Mesendoderm (in vitro differentiated cells): ENCODE data around the gene CHCHD6.

Experiments used
- DNase-seq: peaks from one replicate; pipeline ENCODE4 v3.0.0; 2013
- H2AK5ac ChIP-seq: 2 replicates; pipeline ENCODE4 v1.6.1; 2013; ENCODE audit warnings: low read length, inconsistent platforms
- H2BK120ac ChIP-seq: 2 replicates; pipeline ENCODE4 v1.6.1; 2013; ENCODE audit warnings: low read depth, mild to moderate bottlenecking, low read length, moderate library complexity, mixed read lengths
- H2BK15ac ChIP-seq: replicated peaks from 2 replicates; pipeline ENCODE4 v1.6.1; 2013; ENCODE audit warnings: low read depth, mild to moderate bottlenecking, moderate library complexity
- H2BK5ac ChIP-seq: 2 replicates; pipeline ENCODE4 v1.6.1; 2013; ENCODE audit warnings: low read length, inconsistent platforms
- H3K18ac ChIP-seq: 2 replicates; pipeline ENCODE4 v1.6.1; 2013; ENCODE audit warnings: mild to moderate bottlenecking, low read length, mixed read lengths
- H3K23ac ChIP-seq: one replicate; pipeline ENCODE4 v1.6.1; 2013; ENCODE audit warnings: low read length
- H3K27ac ChIP-seq: 2 replicates; pipeline ENCODE4 v1.5.1; 2013; ENCODE audit warnings: low read depth, mild to moderate bottlenecking, inconsistent platforms, low read length, moderate library complexity
- H3K27me3 ChIP-seq: 2 replicates; pipeline ENCODE4 v1.6.1; 2013; ENCODE audit warnings: low read length, control low read depth, mild to moderate bottlenecking, inconsistent platforms; ENCODE audit not compliant: insufficient read depth, poor library complexity
- H3K36me3 ChIP-seq: 2 replicates; pipeline ENCODE4 v1.6.1; 2013; ENCODE audit warnings: low read length, inconsistent platforms; ENCODE audit not compliant: control insufficient read depth, insufficient read depth
- H3K4ac ChIP-seq: one replicate; pipeline ENCODE4 v1.6.1; 2013; ENCODE audit warnings: low read depth, mild to moderate bottlenecking, low read length, moderate library complexity
- H3K4me1 ChIP-seq: 2 replicates; pipeline ENCODE4 v1.6.1; 2013; ENCODE audit warnings: low read depth, low read length, inconsistent platforms; ENCODE audit not compliant: control insufficient read depth
- H3K4me2 ChIP-seq: 2 replicates; pipeline ENCODE4 v1.6.1; 2013; ENCODE audit warnings: low read length
- H3K4me3 ChIP-seq: 2 replicates; pipeline ENCODE4 v1.5.1; 2013; ENCODE audit warnings: mild to moderate bottlenecking, low read length
- H3K56ac ChIP-seq: one replicate; pipeline ENCODE4 v1.6.1; 2013; ENCODE audit warnings: low read length
- H3K79me1 ChIP-seq: 2 replicates; pipeline ENCODE4 v1.6.1; 2013; ENCODE audit warnings: low read length, inconsistent platforms
- H3K79me2 ChIP-seq: 2 replicates; pipeline ENCODE4 v1.6.1; 2013; ENCODE audit warnings: mild to moderate bottlenecking, low read length; ENCODE audit not compliant: control insufficient read depth, insufficient read depth
- H3K9ac ChIP-seq: 2 replicates; pipeline ENCODE4 v1.6.1; 2013; ENCODE audit warnings: low read length, inconsistent platforms
- H4K5ac ChIP-seq: one replicate; pipeline ENCODE4 v1.6.1; 2013; ENCODE audit warnings: low read length
- H4K8ac ChIP-seq: one replicate; pipeline ENCODE4 v1.6.1; 2013; ENCODE audit warnings: low read depth, mild to moderate bottlenecking, control low read depth, low read length, moderate library complexity
- WGBS: extraction: QIAGEN DNeasy Blood & Tissue Kit; methylation state at CpG from one replicate; pipeline ENCODE4 v1.1.7; 2013; ENCODE audit warnings: low lambda C conversion rate, missing lambda C conversion rate; ENCODE audit not compliant: insufficient coverage; ENCODE audit errors: extremely low coverage; 5-methylcytosine and 5-hydroxymethylcytosine counted together

The CHCHD6 gene

DNA sequence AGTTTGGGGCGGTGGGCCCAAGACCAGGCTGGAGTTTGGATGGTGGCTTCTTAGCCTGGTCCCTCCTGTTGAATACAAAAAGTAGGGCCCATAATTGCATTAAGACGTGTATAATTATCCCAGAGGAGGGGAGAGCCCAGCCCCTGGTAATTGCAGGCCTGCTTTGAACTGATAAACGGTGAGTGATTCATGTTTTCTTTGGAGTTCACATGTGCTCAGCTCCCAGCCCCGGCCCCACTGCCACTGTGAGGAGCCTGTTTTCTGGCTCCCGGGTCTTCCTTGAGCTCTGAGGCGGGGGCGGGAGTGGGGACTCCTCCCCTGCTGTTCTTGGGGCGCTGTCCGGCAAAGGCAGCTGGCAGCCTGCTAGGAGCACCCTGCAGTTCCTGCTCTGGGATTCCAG lies 282.0 kb downstream of the CHCHD6 start:
- Histone ChIP-seq H3K56ac (no peak overlapping the region), H3K4me2 (no peak overlapping the region), H3K9ac (no peak overlapping the region), H4K8ac (no peak overlapping the region), H3K23ac (no peak overlapping the region), H2AK5ac (no peak overlapping the region), H3K79me2 (peaks cover 51% of the 10 kb centered on the region), H3K4me3 (no peak overlapping the region), H3K4ac (no peak overlapping the region), H3K27me3 (no peaks in the 10 kb centered on the region), H3K4me1 (no peaks in the 10 kb centered on the region), H2BK120ac (no peak overlapping the region), H3K18ac (no peak overlapping the region), H2BK5ac (no peak overlapping the region), H4K5ac (no peak overlapping the region), H2BK15ac (no peak overlapping the region), H3K36me3 (peaks cover 8% of the 10 kb centered on the region), H3K27ac (no peak overlapping the region), H3K79me1 (peaks cover 35% of the 10 kb centered on the region)
- WGBS, result no CpG with 5 or more reads among the region's 9 CpGs
- no peak for DNase-seq

DNA sequence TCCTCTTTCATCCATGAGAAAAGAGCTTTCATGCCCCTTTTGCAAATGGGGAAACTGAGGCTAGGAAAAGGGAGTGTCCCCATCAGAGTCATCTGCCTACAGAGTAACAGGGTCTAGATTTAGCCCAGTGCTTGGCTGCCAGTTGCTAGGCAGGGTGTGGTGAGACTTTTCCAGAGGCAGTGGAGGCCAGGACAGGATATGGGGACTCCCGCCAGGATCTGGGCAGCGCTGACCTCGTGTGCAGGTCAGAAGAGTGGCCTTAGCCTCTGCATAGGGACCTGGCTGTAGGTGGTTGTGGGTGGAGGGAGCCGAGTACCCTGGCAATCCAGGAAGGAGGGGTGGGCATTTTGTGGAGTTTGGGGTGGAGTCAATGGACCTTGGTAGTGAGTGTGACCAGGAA lies 283.1 kb downstream of the CHCHD6 start:
- no peak for DNase-seq
- Histone ChIP-seq H3K18ac (no peak overlapping the region), H3K23ac (no peak overlapping the region), H4K5ac (no peak overlapping the region), H2AK5ac (no peak overlapping the region), H2BK5ac (no peak overlapping the region), H3K79me1 (peaks cover 37% of the 10 kb centered on the region), H3K79me2 (peaks cover 54% of the 10 kb centered on the region), H3K27me3 (no peaks in the 10 kb centered on the region), H2BK15ac (no peak overlapping the region), H3K56ac (no peak overlapping the region), H3K36me3 (peaks cover 8% of the 10 kb centered on the region), H3K4me2 (no peak overlapping the region), H3K9ac (no peak overlapping the region), H3K4ac (no peak overlapping the region), H3K4me1 (no peaks in the 10 kb centered on the region), H4K8ac (no peak overlapping the region), H2BK120ac (no peak overlapping the region), H3K4me3 (no peak overlapping the region), H3K27ac (no peak overlapping the region)
- no CpG with 5 or more reads among the region's 4 CpGs for whole genome bisulfite sequencing

DNA sequence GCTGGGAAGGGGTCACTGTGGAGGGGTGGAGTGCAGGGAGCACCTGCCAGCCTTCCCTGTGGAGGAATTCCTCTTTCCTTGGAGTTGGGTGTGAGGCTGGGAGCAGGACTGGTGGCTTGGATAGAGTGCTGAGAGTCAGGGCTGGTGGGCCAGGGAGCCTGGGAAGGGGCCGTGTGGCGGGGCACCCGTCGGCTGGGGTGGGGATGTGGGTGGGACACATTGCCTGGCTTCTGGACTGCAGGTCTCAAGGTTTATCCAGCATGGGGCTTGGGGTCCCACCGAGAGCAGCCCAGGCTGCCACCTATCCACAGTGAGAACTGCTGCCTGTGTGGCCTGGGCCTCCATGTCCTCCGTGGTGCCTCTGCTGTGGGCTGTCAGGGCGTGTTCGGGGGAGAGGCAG lies 283.6 kb downstream of the CHCHD6 start:
- Histone ChIP-seq H3K27me3 (no peaks in the 10 kb centered on the region), H3K4ac (no peak overlapping the region)

DNA sequence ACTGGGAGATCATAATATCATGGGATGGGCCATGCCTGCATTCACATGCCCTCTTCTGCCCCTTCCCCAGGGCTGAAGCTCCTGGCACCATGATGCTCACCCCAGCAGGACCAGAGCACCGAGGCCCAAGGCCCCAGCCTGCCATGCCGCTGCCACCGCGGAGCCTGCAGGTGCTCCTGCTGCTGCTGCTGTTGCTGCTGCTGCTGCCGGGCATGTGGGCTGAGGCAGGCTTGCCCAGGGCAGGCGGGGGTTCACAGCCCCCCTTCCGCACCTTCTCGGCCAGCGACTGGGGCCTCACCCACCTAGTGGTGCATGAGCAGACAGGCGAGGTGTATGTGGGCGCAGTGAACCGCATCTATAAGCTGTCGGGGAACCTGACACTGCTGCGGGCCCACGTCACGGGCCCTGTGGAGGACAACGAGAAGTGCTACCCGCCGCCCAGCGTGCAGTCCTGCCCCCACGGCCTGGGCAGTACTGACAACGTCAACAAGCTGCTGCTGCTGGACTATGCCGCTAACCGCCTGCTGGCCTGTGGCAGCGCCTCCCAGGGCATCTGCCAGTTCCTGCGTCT lies 284.5 kb downstream of the CHCHD6 start:
- H2AK5ac ChIP-seq, result no peak overlapping the region
- peaks cover 8% of the 10 kb centered on the region for H3K36me3 ChIP-seq
- H4K8ac ChIP-seq, result no peak overlapping the region
- WGBS, result no CpG with 5 or more reads among the region's 26 CpGs
- H3K27me3 ChIP-seq, result no peaks in the 10 kb centered on the region
- peaks cover 54% of the 10 kb centered on the region for H3K79me2 ChIP-seq
- no peaks in the 10 kb centered on the region for H3K4me1 ChIP-seq
- no peak overlapping the region for H3K4me2 ChIP-seq
- H3K79me1 ChIP-seq, result peaks cover 42% of the 10 kb centered on the region
- H3K4me3 ChIP-seq, result no peak overlapping the region
- H3K23ac ChIP-seq, result no peak overlapping the region
- H3K27ac ChIP-seq, result no peak overlapping the region
- H2BK120ac ChIP-seq, result no peak overlapping the region
- no peak overlapping the region for H4K5ac ChIP-seq
- no peak overlapping the region for H2BK15ac ChIP-seq
- no peak overlapping the region for H3K56ac ChIP-seq
- no peak overlapping the region for H3K18ac ChIP-seq
- H2BK5ac ChIP-seq, result no peak overlapping the region
- DNase-seq, result no peak
- no peak overlapping the region for H3K9ac ChIP-seq
- no peak overlapping the region for H3K4ac ChIP-seq

More for the DNA sequence above, 283.6 kb downstream of the CHCHD6 start:
- Histone ChIP-seq H3K27ac (no peak overlapping the region), H3K23ac (no peak overlapping the region), H3K79me1 (peaks cover 37% of the 10 kb centered on the region), H2BK15ac (no peak overlapping the region), H2BK120ac (no peak overlapping the region), H2AK5ac (no peak overlapping the region), H4K8ac (no peak overlapping the region), H3K4me2 (no peak overlapping the region), H3K18ac (no peak overlapping the region), H3K4me3 (no peak overlapping the region), H2BK5ac (no peak overlapping the region), H3K36me3 (peaks cover 8% of the 10 kb centered on the region), H4K5ac (no peak overlapping the region), H3K9ac (no peak overlapping the region), H3K56ac (no peak overlapping the region), H3K4me1 (no peaks in the 10 kb centered on the region), H3K79me2 (peaks cover 54% of the 10 kb centered on the region)
- WGBS, result no CpG with 5 or more reads among the region's 8 CpGs
- DNase-seq, result no peak

DNA sequence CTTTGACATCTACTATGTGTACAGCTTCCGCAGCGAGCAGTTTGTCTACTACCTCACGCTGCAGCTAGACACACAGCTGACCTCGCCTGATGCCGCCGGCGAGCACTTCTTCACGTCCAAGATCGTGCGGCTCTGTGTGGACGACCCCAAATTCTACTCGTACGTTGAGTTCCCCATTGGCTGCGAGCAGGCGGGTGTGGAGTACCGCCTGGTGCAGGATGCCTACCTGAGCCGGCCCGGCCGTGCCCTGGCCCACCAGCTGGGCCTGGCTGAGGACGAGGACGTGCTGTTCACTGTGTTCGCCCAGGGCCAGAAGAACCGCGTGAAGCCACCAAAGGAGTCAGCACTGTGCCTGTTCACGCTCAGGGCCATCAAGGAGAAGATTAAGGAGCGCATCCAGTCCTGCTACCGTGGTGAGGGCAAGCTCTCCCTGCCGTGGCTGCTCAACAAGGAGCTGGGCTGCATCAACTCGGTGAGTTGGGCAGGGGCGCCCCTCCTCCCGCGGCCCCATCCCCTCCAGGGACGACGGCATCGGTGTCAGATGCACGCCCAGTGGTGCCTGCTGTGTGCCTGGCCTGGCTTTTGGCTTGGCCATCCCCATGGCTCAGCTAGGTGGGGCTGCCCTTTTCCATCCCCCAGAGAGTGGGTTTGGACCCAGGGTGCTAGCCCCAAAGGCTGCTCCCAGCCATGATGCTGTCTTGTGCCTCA lies 285.4 kb downstream of the CHCHD6 start:
- no peak overlapping the region for H3K18ac ChIP-seq
- no peak overlapping the region for H3K4me2 ChIP-seq
- H3K27me3 ChIP-seq, result no peaks in the 10 kb centered on the region
- peaks cover 8% of the 10 kb centered on the region for H3K36me3 ChIP-seq
- peaks cover 41% of the 10 kb centered on the region for H3K79me1 ChIP-seq
- H3K23ac ChIP-seq, result no peak overlapping the region
- no peak for DNase-seq
- WGBS, result no CpG with 5 or more reads among the region's 36 CpGs
- H3K4me3 ChIP-seq, result no peak overlapping the region
- no peak overlapping the region for H4K8ac ChIP-seq
- no peak overlapping the region for H2BK5ac ChIP-seq
- no peak overlapping the region for H4K5ac ChIP-seq
- H3K27ac ChIP-seq, result no peak overlapping the region
- H3K4me1 ChIP-seq, result no peaks in the 10 kb centered on the region
- no peak overlapping the region for H3K56ac ChIP-seq
- no peak overlapping the region for H2AK5ac ChIP-seq
- no peak overlapping the region for H3K9ac ChIP-seq
- no peak overlapping the region for H2BK120ac ChIP-seq
- H3K79me2 ChIP-seq, result peaks cover 50% of the 10 kb centered on the region
- no peak overlapping the region for H3K4ac ChIP-seq
- H2BK15ac ChIP-seq, result no peak overlapping the region
